CD4-positive, alpha-beta memory T cell (primary cell): ENCODE measurements around the gene CCHCR1. TPM values are rescaled to one million over a fixed set of nuclear protein-coding genes. Genes with fewer than 3 reads are reported as not detected.
A peak's percentile ranks its signal among the peaks of the same experiment; 100 is the strongest.

ENCODE experiments used
- CTCF ChIA-PET: fragments of 350-600 bp; sonication (Branson Sonifier 250); formaldehyde crosslinking; loops from one replicate; lab custom pipeline; 2021; ENCODE audit warnings: inconsistent platforms; ENCODE audit not compliant: partially characterized antibody; lab: Charles Lee
- POLR2A ChIA-PET: fragments of 350-600 bp; sonication (Branson Sonifier 250); formaldehyde crosslinking; loops from one replicate; lab custom pipeline; 2021; ENCODE audit not compliant: partially characterized antibody; lab: Charles Lee
- DNase-seq, 5 donors: peaks; one replicate each; pipeline versions ENCODE4 v3.0.0 to v3.0.0-alpha.2; 2020 to 2022; ENCODE audit warnings: mixed read lengths in 1 of 5
- H3K27ac ChIP-seq: one replicate; pipeline ENCODE4 v1.7.0; 2013; ENCODE audit warnings: low read depth, low read length
- H3K27me3 ChIP-seq: 2 replicates; pipeline ENCODE4 v1.7.0; 2013; ENCODE audit warnings: mild to moderate bottlenecking, low read length, moderate library complexity; ENCODE audit not compliant: insufficient read depth
- H3K36me3 ChIP-seq: 2 replicates; pipeline ENCODE4 v1.7.0; 2013; ENCODE audit warnings: mild to moderate bottlenecking, low read length, moderate library complexity; ENCODE audit not compliant: insufficient read depth
- H3K4me1 ChIP-seq: 2 replicates; pipeline ENCODE4 v1.7.0; 2013; ENCODE audit warnings: mild to moderate bottlenecking, low read length, moderate library complexity; ENCODE audit not compliant: insufficient read depth
- H3K4me3 ChIP-seq, 2 donors: one replicate each; pipeline ENCODE4 v1.7.0; 2013; ENCODE audit warnings: low read length in 2 of 2, mild to moderate bottlenecking in 1 of 2
- H3K9me3 ChIP-seq, 2 donors: one replicate each; pipeline ENCODE4 v1.7.0; 2013; ENCODE audit warnings: low read length in 2 of 2, control low read depth in 1 of 2; ENCODE audit not compliant: control insufficient read depth in 1 of 2
- H3K27ac Mint-ChIP-seq, 7 donors: one replicate each; pipeline ENCODE4 v1.8.0; 2020 to 2021; ENCODE audit warnings: mixed read lengths in 7 of 7, mild to moderate bottlenecking in 6 of 7, inconsistent platforms in 3 of 7, moderate library complexity in 3 of 7
- H3K27me3 Mint-ChIP-seq, 2 donors: one replicate each; pipeline ENCODE4 v1.8.0; 2020 to 2021; ENCODE audit warnings: mixed read lengths in 2 of 2
- H3K36me3 Mint-ChIP-seq, 2 donors: one replicate each; pipeline ENCODE4 v1.8.0; 2020 to 2021; ENCODE audit warnings: mixed read lengths in 2 of 2, inconsistent platforms in 1 of 2, mild to moderate bottlenecking in 1 of 2
- H3K4me1 Mint-ChIP-seq, 4 donors: one replicate each; pipeline ENCODE4 v1.8.0; 2020 to 2021; ENCODE audit warnings: mixed read lengths in 4 of 4, mild to moderate bottlenecking in 1 of 4
- H3K4me3 Mint-ChIP-seq, 8 donors: one replicate each; pipeline ENCODE4 v1.8.0; 2020 to 2021; ENCODE audit warnings: mixed read lengths in 8 of 8, mild to moderate bottlenecking in 7 of 8, moderate library complexity in 6 of 8, inconsistent platforms in 3 of 8
- H3K9me3 Mint-ChIP-seq, 8 donors: one replicate each; pipeline ENCODE4 v1.8.0; 2020 to 2021; ENCODE audit warnings: mixed read lengths in 8 of 8, mild to moderate bottlenecking in 5 of 8, inconsistent platforms in 3 of 8, moderate library complexity in 1 of 8
- intact Hi-C: fragments of 100-400 bp; cut with micrococcal nuclease; formaldehyde crosslinking; loops from one replicate; pipeline ENCODE4 v1.15.1; 2023
- polyA plus RNA-seq, 2 donors: library from polyadenylated mRNA; unstranded; fragments of 300-500 nt; fragmentation: Illumina TruSeq; gene quantifications; one replicate each; pipeline ENCODE4 v1.2.3, GENCODE V29; 2021
- total RNA-seq, 2 experiments: library from RNA; stranded (reverse); gene quantifications; one replicate each; pipeline ENCODE4 v1.2.3, GENCODE V29; 2021

The CCHCR1 gene
- total and polyA plus RNA-seq, 4 experiments from 2014 or later, result 3.4 to 30.5 (median 18.9) TPM

DNA sequence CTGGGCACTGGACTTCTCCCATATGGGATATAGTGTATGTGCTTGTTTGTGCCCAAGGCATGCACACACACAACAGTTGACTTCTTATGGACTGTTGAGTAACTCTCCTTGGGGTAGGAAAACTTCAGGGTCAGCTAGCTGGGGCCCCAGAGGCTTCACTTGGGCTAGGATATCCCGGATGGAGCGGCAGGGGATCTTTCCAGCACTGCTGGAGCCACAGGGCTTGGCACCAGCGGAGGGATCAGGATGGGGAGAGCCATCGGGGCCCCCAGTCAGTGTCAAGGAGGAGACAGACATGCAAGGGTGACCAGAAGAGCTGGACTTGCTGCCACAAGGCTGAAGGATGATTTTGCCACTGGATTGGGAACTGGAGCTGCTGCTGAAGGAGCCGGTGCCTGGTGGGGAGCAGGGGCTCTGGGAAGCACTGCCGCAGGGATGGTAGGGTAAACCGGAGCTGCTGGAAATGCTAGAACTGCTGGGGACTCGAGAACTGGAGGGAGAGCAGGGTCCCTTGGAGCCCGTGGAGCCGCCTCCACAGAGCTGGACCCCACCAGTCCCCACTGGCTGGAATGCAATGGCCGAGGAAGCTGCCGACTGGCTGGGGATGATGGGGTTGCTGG is 41.6 kb downstream of the CCHCR1 start:
- Mint-ChIP-seq H3K4me1 (peaks cover 2 to 8% (median 5%) of the 10 kb centered on the region in 4 donors), H3K4me3 (no peak overlapping the region), H3K9me3 (peaks cover 0 to 2% (median 0%) of the 10 kb centered on the region in 8 donors), H3K27ac (no peak overlapping the region), H3K36me3 (no peaks in the 10 kb centered on the region), H3K27me3 (peaks cover under 1 to 1% of the 10 kb centered on the region in 2 donors)
- Histone ChIP-seq H3K4me3 (no peak overlapping the region), H3K27ac (no peak overlapping the region), H3K36me3 (no peaks in the 10 kb centered on the region), H3K27me3 (no peaks in the 10 kb centered on the region), H3K4me1 (peaks cover 5% of the 10 kb centered on the region), H3K9me3 (no peaks in the 10 kb centered on the region)
- ChIA-PET POLR2A (interaction anchor here (1.8 to 2.1 kb wide), 2 partner anchors 23 to 201 kb away, joined by 4 to 11 read pairs; no protein-coding TSS in a partner anchor), CTCF (interaction anchor here (1.3 to 7.5 kb wide), 10 partner anchors 12 to 286 kb away, joined by 3 to 62 read pairs (median 12); no protein-coding TSS in a partner anchor)
- no peak for DNase-seq
- intact Hi-C loops, result loop anchor here (2.0 kb wide), 2 partner anchors 29 to 37 kb away; no protein-coding TSS in a partner anchor

DNA sequence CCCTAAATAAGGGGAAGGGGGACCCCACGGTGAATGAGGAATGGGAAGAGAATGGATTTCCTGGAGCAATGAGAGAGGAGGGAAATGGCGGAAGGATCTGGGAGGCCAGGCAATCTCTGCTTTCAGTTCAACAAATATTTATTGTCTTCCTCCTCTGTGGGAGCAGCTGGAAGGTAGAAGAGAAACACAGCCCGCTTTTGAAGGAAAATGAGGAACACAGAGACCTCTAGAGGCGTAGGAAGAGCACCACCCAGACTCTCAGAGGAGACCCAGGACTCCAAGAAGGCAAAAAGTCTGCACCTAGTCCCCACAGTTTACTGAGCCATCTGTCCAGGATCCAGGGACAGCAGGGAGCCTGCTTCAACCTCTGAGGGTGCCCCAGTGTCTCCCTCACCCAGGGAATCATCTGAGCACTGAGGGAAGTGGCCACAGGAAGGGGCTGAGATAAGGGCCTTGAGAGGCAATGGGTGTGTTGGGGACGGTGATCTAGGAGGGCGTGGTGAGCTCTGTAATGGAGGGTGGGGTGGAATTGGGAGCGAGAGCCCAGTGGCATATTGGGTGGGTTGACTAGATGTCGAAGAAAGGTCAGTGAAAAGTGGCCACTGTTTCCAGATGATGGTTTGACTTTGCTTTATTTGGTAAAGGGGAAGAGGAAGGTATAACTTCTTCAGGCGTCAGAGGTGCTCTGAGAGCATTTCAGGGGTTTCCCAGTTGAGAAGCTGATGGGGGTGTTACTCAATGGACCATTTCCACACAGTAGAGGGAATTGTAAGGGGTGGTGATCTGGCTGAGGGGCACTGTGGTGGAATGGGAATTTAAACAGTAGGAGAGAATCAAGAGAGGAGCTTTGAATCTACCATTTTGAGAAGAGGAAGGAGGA is 42.4 kb downstream of the CCHCR1 start:
- DNase-seq, result peak in 1 of 5 donors; percentile 40
- H3K27ac Mint-ChIP-seq, result peak overlapping the region in 4 of 7 donors; percentile 12 to 80 (median 46)
- peak overlapping the region in 2 of 8 donors; percentile 16 to 41 for H3K4me3 Mint-ChIP-seq
- CTCF ChIA-PET, result interaction anchor here (0.9 to 7.5 kb wide), 15 partner anchors 9 to 285 kb away, joined by 3 to 62 read pairs (median 6); partner anchors contain the start of gene VARS2
- Histone ChIP-seq H3K4me1 (peaks cover 5% of the 10 kb centered on the region), H3K9me3 (no peaks in the 10 kb centered on the region), H3K27ac (no peak overlapping the region), H3K4me3 (no peak overlapping the region), H3K36me3 (no peaks in the 10 kb centered on the region), H3K27me3 (no peaks in the 10 kb centered on the region)
- H3K4me1 Mint-ChIP-seq, result peaks cover 2 to 8% (median 5%) of the 10 kb centered on the region in 4 donors
- POLR2A ChIA-PET, result interaction anchor here (1.0 to 2.1 kb wide), 5 partner anchors 22 to 200 kb away, joined by 3 to 11 read pairs (median 5); no protein-coding TSS in a partner anchor
- H3K9me3 Mint-ChIP-seq, result peaks cover 0 to 2% (median 0%) of the 10 kb centered on the region in 8 donors
- peaks cover 2 to 3% of the 10 kb centered on the region in 2 donors for H3K27me3 Mint-ChIP-seq
- H3K36me3 Mint-ChIP-seq, result no peaks in the 10 kb centered on the region
- intact Hi-C loops, result loop anchor here (2.0 kb wide), 2 partner anchors 28 to 36 kb away; no protein-coding TSS in a partner anchor

DNA sequence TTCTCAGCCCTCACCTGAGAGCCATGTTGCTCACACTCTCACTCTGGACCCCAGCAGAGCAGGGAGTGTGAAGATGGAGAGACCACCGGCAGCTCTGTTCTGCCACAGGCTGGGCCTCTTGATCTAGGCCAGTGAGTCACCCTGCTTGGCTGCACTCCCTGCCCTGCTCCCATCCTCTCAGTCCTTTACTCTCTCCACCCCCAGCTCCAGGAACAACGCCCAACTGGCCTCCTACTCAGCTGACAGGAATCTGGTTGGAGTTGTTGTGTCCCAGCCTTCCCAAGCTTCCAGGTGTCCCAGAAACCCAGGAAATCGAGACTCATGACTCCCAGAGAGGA is 43.1 kb downstream of the CCHCR1 start, which contains the start of gene PSORS1C1:
Gene PSORS1C1 (plus strand): TSS at position 260 of the 338 bp plus-strand sequence. CDS start 14,833 bp downstream, outside the sequence.
- Histone ChIP-seq H3K9me3 (no peaks in the 10 kb centered on the region), H3K36me3 (no peaks in the 10 kb centered on the region), H3K4me3 (no peak within 1 kb of the TSS), H3K4me1 (peaks cover 5% of the 10 kb centered on the region), H3K27me3 (no peaks in the 10 kb centered on the region), H3K27ac (no peak within 1 kb of the TSS)
- Mint-ChIP-seq H3K27ac (peak within 1 kb of the TSS in 5 of 7 donors; percentile 9 to 87 (median 73)), H3K27me3 (peaks cover 8 to 10% of the 10 kb centered on the region in 2 donors), H3K4me1 (peaks cover 2 to 8% (median 5%) of the 10 kb centered on the region in 4 donors), H3K4me3 (peak within 1 kb of the TSS in 2 of 8 donors; percentile 16 to 41), H3K9me3 (peaks cover 0 to 2% (median 0%) of the 10 kb centered on the region in 8 donors), H3K36me3 (no peaks in the 10 kb centered on the region)
- CTCF ChIA-PET, result interaction anchor here (0.9 to 7.5 kb wide), 12 partner anchors 9 to 200 kb away, joined by 3 to 62 read pairs (median 8); partner anchors contain the start of gene VARS2
- no peak for DNase-seq
- intact Hi-C loops, result loop anchor here (2.0 kb wide), 2 partner anchors 28 to 36 kb away; no protein-coding TSS in a partner anchor
- POLR2A ChIA-PET, result interaction anchor here (1.0 to 2.1 kb wide), 5 partner anchors 21 to 199 kb away, joined by 3 to 11 read pairs (median 5); no protein-coding TSS in a partner anchor

DNA sequence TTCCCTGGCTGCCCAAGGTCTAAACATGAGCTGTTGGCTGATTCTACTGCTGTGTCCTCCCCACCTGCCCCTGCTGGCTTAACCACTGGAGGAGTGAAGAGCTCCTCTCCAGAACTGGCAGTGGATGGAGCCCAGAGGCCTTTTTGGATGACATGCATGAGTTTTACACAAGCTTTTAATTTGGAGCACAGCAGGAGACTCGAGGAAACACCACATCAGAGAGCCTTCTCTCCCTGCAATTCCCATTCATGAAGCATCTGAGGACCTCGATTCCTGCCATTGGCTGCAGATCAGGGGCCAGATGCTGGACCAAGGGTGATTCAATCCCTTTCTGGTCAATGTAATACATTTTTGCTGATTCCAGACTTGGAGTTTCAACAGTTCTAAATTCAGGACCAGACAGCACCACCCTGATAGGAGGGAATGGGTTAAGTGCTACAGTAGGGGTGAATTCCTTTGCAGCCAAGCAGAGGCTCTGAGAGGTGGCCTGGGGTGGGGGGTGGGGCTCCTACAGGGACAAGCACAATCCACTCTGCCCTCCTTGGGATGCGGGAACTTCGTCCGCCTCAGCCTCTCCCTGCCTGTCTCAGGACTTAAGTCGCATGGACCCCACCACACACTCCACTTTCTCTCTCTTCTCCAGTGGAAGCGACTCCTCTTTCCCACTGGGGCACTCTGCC is 43.6 kb downstream of the CCHCR1 start:
- peaks cover 9 to 11% of the 10 kb centered on the region in 2 donors for H3K27me3 Mint-ChIP-seq
- H3K27ac ChIP-seq, result no peak overlapping the region
- DNase-seq, result no peak
- H3K9me3 ChIP-seq, result no peaks in the 10 kb centered on the region
- H3K4me1 ChIP-seq, result peaks cover 5% of the 10 kb centered on the region
- ChIA-PET POLR2A (interaction anchor here (1.4 to 1.8 kb wide), 3 partner anchors 24 to 199 kb away, joined by 3 to 5 read pairs (median 4); no protein-coding TSS in a partner anchor), CTCF (interaction anchor here (0.9 to 7.5 kb wide), 10 partner anchors 10 to 200 kb away, joined by 3 to 62 read pairs (median 10); partner anchors contain the start of gene VARS2)
- H3K27ac Mint-ChIP-seq, result peak overlapping the region in 1 of 7 donors; percentile 9
- H3K4me1 Mint-ChIP-seq, result peaks cover 2 to 8% (median 5%) of the 10 kb centered on the region in 4 donors
- no peaks in the 10 kb centered on the region for H3K27me3 ChIP-seq
- H3K36me3 ChIP-seq, result no peaks in the 10 kb centered on the region
- H3K4me3 ChIP-seq, result no peak overlapping the region
- intact Hi-C loops, result loop anchor here (2.0 kb wide), 2 partner anchors 27 to 35 kb away; no protein-coding TSS in a partner anchor
- H3K4me3 Mint-ChIP-seq, result no peak overlapping the region
- peaks cover 0 to 2% (median 0%) of the 10 kb centered on the region in 8 donors for H3K9me3 Mint-ChIP-seq
- no peaks in the 10 kb centered on the region for H3K36me3 Mint-ChIP-seq

DNA sequence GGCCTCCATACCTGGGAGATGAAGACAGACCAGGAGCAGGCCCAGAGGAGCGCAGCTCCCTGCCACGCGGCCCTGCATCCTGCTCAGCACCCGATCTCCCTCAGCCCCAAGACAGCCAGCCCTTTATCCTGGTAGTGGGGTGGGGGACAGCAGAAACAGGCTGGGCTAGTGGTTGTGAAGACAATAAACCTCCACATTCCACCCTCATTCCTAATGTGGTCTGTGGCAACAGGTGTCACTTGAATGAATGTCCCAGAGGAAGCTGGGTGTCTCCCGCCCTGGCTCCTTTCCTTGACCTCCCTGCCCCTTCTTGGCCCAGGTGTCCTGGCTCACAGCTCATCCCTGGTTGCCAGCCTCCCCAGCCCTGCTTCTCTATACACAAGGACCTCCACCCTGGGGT is 45.1 kb downstream of the CCHCR1 start, which contains the start of gene C6orf15:
Gene C6orf15 (minus strand): TSS at position 98 of the 400 bp plus-strand sequence. CDS start 20 bp downstream, at position 78.
- peak within 1 kb of the TSS in 3 of 7 donors; percentile 50 to 84 (median 57) for H3K27ac Mint-ChIP-seq
- H3K27me3 ChIP-seq, result no peaks in the 10 kb centered on the region

DNA sequence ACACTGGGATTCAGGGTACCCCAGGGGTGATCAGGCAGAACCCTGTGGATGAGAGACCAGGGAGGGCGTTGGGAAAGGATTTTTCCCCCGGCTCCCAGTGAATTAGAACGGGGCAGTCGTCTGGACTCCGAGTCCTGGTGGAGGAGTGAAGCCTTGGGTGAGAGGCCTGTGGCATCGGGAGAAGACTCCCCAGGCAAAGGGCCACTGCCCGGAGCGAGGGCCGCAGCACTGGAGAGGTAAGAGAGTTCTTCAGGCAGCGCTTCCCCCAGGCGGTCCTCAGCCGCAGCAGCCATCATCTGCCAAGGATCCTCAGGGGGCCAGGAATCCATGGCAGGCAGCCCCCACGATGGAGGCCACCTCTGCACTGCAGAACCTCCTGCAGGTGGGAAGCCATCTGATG is 45.9 kb downstream of the CCHCR1 start:
- CTCF ChIA-PET, result interaction anchor here (7.5 kb wide), 1 partner anchor 26 kb away, joined by 62 read pairs; no protein-coding TSS in a partner anchor
- Histone ChIP-seq H3K27me3 (no peaks in the 10 kb centered on the region), H3K4me3 (no peak overlapping the region), H3K9me3 (no peaks in the 10 kb centered on the region), H3K36me3 (no peaks in the 10 kb centered on the region), H3K27ac (no peak overlapping the region), H3K4me1 (peaks cover 5% of the 10 kb centered on the region)
- H3K36me3 Mint-ChIP-seq, result no peaks in the 10 kb centered on the region
- intact Hi-C loops, result no loop called here
- peaks cover 2 to 8% (median 5%) of the 10 kb centered on the region in 4 donors for H3K4me1 Mint-ChIP-seq
- H3K9me3 Mint-ChIP-seq, result peaks cover 0 to 5% (median 0%) of the 10 kb centered on the region in 8 donors
- no peak for DNase-seq
- H3K4me3 Mint-ChIP-seq, result no peak overlapping the region
- POLR2A ChIA-PET, result interaction anchor here (1.2 kb wide), 1 partner anchor 9 kb away, joined by 3 read pairs; the partner anchor contains the start of gene CDSN
- H3K27me3 Mint-ChIP-seq, result peaks cover 9 to 11% of the 10 kb centered on the region in 2 donors
- H3K27ac Mint-ChIP-seq, result no peak overlapping the region

More for the DNA sequence above, 45.1 kb downstream of the CCHCR1 start, which contains the start of gene C6orf15:
- no peak for DNase-seq
- no peak within 1 kb of the TSS for H3K4me3 ChIP-seq
- H3K9me3 ChIP-seq, result no peaks in the 10 kb centered on the region
- H3K27ac ChIP-seq, result no peak within 1 kb of the TSS
- H3K4me1 ChIP-seq, result peaks cover 5% of the 10 kb centered on the region
- H3K36me3 ChIP-seq, result no peaks in the 10 kb centered on the region
- Mint-ChIP-seq H3K36me3 (no peaks in the 10 kb centered on the region), H3K4me1 (peaks cover 2 to 8% (median 5%) of the 10 kb centered on the region in 4 donors), H3K9me3 (peaks cover 0 to 5% (median 0%) of the 10 kb centered on the region in 8 donors), H3K27me3 (peaks cover 9 to 11% of the 10 kb centered on the region in 2 donors), H3K4me3 (no peak within 1 kb of the TSS)
- POLR2A ChIA-PET, result no interaction called here
- CTCF ChIA-PET, result interaction anchor here (0.6 to 7.5 kb wide), 6 partner anchors 10 to 684 kb away, joined by 3 to 62 read pairs (median 9); no protein-coding TSS in a partner anchor
- intact Hi-C loops, result no loop called here
